ENCODE data around the gene MARCKS.

Gene MARCKS

GRCh38 chr6:113856375-113856624, 845 bp upstream of the MARCKS start:
- ChIA-PET CTCF (no interaction called here), POLR2A (ENCODE audit: low non-redundant PET) (no interaction called here)
- TF ChIP-seq, protein P1, sequence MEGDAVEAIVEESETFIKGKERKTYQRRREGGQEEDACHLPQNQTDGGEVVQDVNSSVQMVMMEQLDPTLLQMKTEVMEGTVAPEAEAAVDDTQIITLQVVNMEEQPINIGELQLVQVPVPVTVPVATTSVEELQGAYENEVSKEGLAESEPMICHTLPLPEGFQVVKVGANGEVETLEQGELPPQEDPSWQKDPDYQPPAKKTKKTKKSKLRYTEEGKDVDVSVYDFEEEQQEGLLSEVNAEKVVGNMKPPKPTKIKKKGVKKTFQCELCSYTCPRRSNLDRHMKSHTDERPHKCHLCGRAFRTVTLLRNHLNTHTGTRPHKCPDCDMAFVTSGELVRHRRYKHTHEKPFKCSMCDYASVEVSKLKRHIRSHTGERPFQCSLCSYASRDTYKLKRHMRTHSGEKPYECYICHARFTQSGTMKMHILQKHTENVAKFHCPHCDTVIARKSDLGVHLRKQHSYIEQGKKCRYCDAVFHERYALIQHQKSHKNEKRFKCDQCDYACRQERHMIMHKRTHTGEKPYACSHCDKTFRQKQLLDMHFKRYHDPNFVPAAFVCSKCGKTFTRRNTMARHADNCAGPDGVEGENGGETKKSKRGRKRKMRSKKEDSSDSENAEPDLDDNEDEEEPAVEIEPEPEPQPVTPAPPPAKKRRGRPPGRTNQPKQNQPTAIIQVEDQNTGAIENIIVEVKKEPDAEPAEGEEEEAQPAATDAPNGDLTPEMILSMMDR (conservative IDR thresholded peaks at IDR 0.05; ENCODE audit: low read depth), result no peak
- no peak for DNase-seq (ENCODE audit: low spot score)
- no peak overlapping the region for H3K27ac ChIP-seq

GRCh38 chr6:113857556-113858479, 673 bp downstream of the MARCKS start:
- ChIA-PET POLR2A (ENCODE audit: low non-redundant PET) (interaction anchor here (0.6 to 1.0 kb wide), 2 partner anchors 225 to 1368 kb away, joined by 3 to 4 read pairs; no protein-coding TSS in a partner anchor), CTCF (interaction anchor here (0.5 to 2.1 kb wide), 25 partner anchors 15 to 1699 kb away, joined by 3 to 12 read pairs (median 4); no protein-coding TSS in a partner anchor)
- peak; percentile 41 for DNase-seq (ENCODE audit: low spot score)
- TF ChIP-seq, protein P1 (conservative IDR thresholded peaks at IDR 0.05; ENCODE audit: low read depth), result no peak
- H3K27ac ChIP-seq, result peak overlapping the region; percentile 97

- TF ChIP-seq, protein P1 (conservative IDR thresholded peaks at IDR 0.05; ENCODE audit: low read depth), result peak; percentile 97
- peak; percentile 88 for DNase-seq (ENCODE audit: low spot score)
- peak overlapping the region; percentile 97 for H3K27ac ChIP-seq
- ChIA-PET CTCF (interaction anchor here (0.5 to 2.1 kb wide), 38 partner anchors 12 to 1700 kb away, joined by 3 to 12 read pairs (median 3); no protein-coding TSS in a partner anchor), POLR2A (ENCODE audit: low non-redundant PET) (interaction anchor here (0.6 to 1.0 kb wide), 3 partner anchors 226 to 1369 kb away, joined by 3 to 5 read pairs (median 4); no protein-coding TSS in a partner anchor)
These were observed 1.6 kb downstream of the MARCKS start for GRCh38 chr6:113858480-113859348.

DNA sequence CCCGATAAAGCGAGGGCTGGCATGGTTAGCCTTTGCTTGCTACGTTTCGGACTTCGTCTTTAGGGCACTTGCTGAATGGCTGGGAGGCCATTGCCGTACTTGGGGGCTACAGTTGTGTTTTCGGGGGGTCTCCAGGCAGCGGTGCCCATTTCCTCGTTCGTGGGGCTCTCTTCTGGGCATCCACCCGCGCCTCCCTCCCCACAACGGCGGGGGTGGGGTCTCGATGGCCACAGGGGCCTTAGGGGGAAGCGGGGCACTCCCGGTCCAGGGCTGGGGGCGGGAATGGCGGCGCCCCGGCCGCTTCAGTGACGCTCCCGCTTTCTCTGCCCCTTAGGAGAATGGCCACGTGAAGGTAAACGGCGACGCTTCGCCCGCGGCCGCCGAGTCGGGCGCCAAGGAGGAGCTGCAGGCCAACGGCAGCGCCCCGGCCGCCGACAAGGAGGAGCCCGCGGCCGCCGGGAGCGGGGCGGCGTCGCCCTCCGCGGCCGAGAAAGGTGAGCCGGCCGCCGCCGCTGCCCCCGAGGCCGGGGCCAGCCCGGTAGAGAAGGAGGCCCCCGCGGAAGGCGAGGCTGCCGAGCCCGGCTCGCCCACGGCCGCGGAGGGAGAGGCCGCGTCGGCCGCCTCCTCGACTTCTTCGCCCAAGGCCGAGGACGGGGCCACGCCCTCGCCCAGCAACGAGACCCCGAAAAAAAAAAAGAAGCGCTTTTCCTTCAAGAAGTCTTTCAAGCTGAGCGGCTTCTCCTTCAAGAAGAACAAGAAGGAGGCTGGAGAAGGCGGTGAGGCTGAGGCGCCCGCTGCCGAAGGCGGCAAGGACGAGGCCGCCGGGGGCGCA, 2.4 kb downstream of the MARCKS start:
- peak; percentile 10 for DNase-seq (ENCODE audit: low spot score)
- ChIA-PET CTCF (interaction anchor here (0.6 to 2.1 kb wide), 37 partner anchors 11 to 1237 kb away, joined by 3 to 12 read pairs (median 4); no protein-coding TSS in a partner anchor), POLR2A (ENCODE audit: low non-redundant PET) (interaction anchor here (0.6 kb wide), 1 partner anchor 227 kb away, joined by 5 read pairs; no protein-coding TSS in a partner anchor)
- H3K27ac ChIP-seq, result peak overlapping the region; percentile 97
- TF ChIP-seq, protein P1 (conservative IDR thresholded peaks at IDR 0.05; ENCODE audit: low read depth), result no peak

DNA sequence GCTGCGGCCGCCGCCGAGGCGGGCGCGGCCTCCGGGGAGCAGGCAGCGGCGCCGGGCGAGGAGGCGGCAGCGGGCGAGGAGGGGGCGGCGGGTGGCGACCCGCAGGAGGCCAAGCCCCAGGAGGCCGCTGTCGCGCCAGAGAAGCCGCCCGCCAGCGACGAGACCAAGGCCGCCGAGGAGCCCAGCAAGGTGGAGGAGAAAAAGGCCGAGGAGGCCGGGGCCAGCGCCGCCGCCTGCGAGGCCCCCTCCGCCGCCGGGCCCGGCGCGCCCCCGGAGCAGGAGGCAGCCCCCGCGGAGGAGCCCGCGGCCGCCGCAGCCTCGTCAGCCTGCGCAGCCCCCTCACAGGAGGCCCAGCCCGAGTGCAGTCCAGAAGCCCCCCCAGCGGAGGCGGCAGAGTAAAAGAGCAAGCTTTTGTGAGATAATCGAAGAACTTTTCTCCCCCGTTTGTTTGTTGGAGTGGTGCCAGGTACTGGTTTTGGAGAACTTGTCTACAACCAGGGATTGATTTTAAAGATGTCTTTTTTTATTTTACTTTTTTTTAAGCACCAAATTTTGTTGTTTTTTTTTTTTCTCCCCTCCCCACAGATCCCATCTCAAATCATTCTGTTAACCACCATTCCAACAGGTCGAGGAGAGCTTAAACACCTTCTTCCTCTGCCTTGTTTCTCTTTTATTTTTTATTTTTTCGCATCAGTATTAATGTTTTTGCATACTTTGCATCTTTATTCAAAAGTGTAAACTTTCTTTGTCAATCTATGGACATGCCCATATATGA, 3.2 kb downstream of the MARCKS start:
- ChIA-PET CTCF (interaction anchor here (0.6 to 2.1 kb wide), 11 partner anchors 16 to 1238 kb away, joined by 3 to 12 read pairs (median 4); no protein-coding TSS in a partner anchor), POLR2A (ENCODE audit: low non-redundant PET) (no interaction called here)
- TF ChIP-seq, protein P1 (conservative IDR thresholded peaks at IDR 0.05; ENCODE audit: low read depth), result no peak; the same call in 1 of the 2 replicates
- H3K27ac ChIP-seq, result peak overlapping the region; percentile 97
- DNase-seq (ENCODE audit: low spot score), result peak; percentile 21

Data from RWPE1 (cell line).